Fibroblast of skin of back (primary cell): ENCODE measurements around the gene TBC1D10B.
"Not testable (repeated sequence)": the region's sequence is repeated elsewhere in the genome, so short reads cannot be mapped to it uniquely, and the experiment has no call there.

Experiments
- DNase-seq: peaks from one replicate; pipeline ENCODE4 v3.0.0-alpha.2; 2013

TBC1D10B gene

DNA sequence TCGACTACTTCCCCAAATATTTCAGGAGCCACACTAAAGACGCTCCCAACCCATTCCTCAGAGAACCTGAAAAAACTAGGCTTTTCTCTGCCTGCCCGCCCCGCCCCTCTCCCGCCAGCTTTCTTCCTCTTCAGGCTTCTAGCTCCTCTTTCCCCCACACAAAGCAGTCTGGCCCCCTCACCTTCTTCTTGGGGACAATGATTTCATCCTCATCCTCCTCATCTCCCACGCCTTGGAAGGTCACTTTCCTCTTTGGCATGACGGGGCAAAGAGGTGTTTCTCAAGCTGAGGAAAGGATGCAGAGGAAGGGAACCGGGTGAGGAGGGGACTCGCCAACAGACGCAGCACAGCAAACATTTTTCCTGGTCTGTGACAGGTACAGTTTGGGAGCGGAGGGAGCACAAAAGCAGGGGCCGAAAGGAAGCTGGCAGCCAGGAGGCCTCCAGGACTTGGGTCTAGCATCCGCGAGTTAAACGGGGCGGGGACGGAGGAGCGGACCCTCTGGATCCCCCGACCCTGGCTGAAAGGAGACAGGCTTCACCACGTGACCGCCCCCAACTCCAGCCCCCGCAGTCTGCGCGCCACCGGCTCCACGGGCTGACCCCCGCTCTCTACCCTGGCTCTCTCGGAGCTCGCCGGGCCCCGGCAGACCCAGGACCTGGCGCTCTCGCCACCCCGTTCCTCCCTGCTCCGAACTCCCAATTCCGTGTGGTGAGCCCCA lies 15.7 kb downstream of the TBC1D10B start:
- DNase-seq = peak; percentile 6

- no peak for DNase-seq
Observed at GRCh38 chr16:30353438-30354129, 16.7 kb downstream of the TBC1D10B start.

DNA sequence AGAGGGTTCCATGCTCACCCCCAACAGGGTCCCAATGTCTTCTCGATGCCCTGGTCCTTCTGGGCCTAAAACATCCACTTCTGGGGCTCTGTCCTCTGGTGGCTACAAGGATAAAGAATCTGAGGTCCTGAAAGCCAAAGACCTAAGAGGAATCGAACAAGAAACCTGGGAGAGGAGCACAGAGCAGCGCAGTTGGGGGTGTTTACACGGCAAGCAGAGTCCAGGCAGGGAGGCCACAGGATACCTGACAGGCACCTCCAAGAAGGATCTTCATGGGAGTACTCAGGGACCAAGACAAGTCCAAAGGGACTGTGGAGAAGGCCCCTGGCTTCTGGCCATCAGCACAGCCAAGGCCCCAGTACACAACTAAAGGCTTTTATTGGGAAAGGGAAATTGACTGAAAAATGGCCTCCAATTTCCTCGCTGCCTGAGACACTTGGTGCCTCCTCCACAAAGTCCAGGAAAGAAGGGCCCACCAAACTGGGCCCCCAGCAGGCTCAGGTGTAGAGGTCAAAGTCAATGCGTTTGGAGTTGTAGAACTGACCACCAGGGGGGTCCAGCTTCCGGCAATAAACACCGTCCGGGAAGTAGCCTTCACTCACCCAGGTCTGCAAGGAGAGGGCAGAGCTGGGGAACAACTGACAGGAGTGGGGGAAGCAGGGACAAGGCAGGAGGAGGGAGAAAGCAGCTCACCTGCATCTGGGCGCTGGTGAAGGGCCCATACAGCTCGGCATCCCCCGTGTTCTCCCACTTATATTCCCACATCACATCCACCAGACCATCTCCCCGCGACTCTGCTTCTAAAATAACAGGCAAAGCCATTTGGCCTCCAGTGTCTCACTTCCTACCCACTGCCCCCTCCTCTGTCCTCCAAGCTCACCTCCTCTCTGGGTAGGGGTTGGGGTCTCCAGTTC lies 17.5 kb downstream of the TBC1D10B start:
- DNase-seq = no peak

GRCh38 chr16:30351586-30352419 lies 18.5 kb downstream of the TBC1D10B start:
- peak; percentile 36 for DNase-seq

GRCh38 chr16:30351001-30351441 lies 19.3 kb downstream of the TBC1D10B start:
- DNase-seq = no peak

DNA sequence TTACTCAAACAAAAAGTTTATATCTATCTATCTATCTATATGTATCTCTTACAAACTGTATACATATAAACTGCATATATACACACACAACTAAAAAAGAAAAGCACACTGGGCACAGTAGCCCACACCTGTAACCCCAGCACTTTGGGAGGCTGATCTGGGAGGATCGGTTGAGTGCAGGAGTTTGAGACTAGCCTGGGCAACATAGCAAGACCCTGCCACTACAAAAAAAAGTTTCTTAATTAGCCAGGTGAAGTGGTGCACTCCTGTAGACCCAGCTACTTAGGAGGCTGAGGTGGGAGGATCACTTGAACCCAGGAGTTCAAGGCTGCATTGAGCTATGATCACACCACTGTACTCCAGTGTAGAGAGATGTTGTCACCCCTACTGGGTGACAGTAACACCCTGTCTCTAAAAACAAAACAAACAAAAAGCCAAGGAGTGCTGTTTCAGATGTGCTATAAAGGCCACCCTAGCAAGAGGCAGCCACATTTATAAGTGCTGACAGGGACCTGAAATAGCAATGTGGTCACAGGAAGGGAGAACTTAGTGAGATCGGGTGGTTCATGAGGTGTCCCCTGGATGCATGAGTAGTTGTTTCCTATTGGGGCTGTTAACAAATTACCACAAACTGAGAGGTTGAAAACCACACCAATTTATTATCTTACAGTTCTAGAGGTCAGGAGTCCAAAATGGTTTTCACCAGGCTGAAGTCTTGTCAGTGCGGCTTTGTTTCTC lies 20.0 kb downstream of the TBC1D10B start:
- DNase-seq = no peak

DNA sequence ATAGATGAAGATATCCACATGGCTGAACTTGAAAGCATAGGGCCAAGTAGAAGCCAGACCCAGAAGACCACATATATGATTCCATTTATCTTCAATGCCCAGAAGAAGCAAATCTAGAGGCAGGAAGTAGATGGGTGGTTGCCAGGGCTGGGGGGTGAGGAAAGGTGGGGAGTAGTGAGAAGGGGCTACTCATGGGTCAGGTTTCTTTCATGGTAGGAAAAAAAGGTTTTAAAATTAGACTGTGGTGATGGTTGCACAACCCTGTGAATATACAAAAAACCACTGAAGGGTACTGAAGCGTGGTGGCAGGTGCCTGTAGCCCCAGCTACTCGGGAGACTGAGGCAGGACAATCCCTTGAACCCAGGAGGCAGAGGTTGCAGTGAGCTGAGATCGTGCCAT lies 20.6 kb downstream of the TBC1D10B start:
- DNase-seq = no peak

DNA sequence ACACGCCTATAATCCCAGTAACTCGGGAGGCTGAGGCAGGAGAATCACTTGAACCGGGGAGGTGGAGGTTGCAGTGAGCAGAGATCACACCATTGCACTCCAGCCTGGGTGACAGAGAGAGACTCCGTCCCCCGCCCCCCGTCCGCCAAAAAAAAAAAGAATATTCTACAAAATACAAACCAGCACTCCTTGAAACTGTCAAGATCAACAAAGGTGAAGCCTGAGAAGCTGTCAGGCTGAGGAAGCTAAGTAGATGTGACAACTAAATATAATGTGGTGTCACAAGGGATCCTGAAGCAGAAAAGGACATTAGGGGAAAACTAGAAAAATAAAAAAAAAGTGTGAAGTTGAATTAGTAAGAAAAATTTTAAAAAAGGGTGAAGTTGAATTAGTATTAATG lies 21.4 kb downstream of the TBC1D10B start:
- no peak for DNase-seq

DNA sequence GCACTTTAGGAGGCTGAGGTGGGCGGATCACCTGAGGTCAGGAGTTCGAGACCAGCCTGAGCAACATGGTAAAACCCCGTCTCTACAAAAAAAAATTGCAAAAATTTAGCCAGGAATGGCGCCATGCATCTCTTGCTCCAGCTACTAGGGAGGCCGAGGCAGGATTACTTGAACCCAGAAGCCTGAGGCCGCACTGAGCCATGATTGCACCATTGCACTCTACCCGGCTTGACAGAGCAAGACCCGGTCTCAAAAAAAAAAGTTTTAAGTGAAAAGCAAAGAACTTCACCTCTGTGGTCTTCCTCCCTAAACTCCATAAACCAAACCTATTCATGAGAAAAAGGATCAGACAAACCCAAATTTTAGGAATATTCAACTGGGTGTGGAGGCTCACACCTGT lies 22.2 kb downstream of the TBC1D10B start:
- no peak for DNase-seq

DNA sequence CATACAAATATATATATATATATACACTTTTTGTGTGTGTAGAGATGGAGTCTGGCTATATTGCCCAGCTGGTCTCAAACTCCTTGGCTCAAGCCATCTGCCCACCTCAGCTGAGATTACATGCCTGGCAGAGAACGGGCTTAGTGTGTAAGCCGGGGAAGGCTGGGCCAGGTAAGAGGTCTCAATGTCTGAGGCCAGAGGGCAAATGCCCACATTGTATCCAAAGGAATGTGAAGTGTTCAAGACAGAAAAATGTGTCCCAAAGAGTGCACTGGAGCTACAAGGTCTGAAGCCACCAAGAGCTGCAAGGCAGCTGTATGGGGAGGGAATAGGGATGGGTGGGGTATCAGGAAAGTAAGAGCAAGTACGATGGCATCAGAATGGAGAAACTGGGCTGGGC lies 24.0 kb downstream of the TBC1D10B start:
- DNase-seq = no peak

GRCh38 chr16:30343491-30343820 lies 26.8 kb downstream of the TBC1D10B start:
- not testable (repeated sequence) for DNase-seq

DNA sequence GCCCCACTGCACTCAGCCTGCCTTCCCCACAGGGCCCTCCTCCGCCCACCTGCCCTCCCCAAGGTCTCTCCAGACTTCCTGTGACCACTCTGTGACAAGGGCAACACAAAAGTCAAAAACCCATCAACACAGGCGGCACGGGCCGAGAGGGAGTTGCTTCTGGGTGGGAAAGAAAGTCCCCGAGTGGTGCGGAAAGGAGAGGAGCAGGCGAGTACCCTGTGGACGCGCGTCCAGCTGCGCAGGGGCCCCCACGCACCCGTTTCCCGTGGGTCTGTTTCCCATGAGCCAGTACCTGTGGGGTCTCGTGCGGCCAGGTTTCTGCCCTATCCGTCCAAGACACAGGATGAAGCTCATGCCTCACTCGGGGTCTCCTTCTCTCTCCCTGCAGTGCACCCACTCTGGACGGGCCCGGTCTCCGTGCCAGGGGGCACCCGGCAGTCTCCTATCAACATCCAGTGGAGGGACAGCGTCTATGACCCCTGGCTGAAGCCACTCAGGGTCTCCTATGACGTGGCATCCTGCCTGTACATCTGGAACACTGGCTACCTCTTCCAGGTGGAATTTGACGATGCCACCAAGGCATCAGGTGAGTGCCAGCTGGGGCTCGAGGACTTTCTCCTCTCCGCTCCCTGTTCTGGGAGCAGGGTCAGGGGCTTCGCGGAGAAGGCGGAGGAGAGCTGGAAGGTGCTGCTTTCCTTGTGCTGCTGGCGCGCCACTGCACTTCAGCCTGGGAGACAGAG lies 27.4 kb downstream of the TBC1D10B start:
- no peak for DNase-seq

- not testable (repeated sequence) for DNase-seq
Observed at GRCh38 chr16:30341971-30342370, 28.3 kb downstream of the TBC1D10B start.

DNA sequence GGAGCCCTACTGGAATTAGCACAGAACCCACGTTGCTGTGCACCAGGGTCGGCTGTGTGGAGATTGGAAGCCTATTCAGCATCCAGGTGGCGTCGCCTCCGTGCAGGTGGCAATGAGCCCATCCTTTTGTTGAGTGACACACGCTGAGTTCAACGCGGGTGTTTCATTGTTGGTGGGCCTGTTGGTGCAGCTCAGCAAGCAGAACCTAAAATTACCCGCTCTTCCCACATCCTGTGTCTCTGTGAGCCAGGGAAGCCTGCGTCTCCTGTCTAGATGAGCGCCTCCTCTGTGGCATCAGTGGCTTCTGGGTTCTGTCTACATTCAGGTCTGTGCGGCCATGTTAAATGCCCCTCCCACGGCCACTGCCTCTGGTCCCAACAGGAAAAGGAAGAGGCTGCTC lies 29.7 kb downstream of the TBC1D10B start:
- no peak for DNase-seq

- not testable (repeated sequence) for DNase-seq
Observed at GRCh38 chr16:30338715-30339114, 31.6 kb downstream of the TBC1D10B start.

GRCh38 chr16:30337964-30338357 lies 32.3 kb downstream of the TBC1D10B start:
- DNase-seq = not testable (repeated sequence)

DNA sequence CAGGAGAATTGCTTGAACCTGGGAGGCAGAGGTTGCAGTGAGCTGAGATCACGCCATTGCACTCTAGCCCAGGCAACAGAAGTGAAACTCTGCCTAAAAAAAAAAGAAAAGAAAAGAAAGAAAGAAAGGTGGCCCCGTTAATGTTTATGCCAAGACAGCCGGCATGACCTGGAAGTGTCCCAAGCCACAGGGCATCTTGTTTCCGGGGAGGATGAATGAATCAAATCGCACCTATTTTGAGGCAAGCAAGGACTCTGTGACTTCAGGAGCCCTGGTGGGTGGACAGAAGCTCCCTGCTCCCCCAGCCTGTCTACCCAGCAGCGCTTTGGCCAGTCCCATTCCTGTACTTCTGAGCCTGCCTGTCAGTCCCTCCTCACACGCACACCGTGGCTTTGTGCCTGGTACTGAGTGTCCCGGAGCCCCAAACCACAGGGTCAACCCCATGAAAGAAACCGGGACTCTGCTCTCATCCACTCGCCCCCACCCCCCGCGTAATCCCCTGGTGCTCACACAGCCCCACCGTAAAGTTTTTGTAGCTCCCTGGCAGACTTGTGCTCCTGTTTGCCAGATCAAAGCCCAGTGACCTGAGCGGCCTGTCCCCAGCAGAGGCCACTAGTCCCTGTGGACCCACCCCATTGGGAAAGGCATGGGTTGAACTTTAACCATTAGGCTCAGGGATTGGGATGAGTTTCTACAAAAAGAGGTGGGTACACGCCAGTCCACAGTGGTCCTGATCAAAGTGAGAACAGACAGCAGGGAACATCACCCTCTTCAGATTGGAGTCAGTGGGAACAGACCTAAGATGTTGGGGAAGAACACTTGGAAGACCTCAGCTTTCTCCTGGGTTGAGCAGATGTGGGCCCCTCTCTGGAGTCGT lies 34.5 kb downstream of the TBC1D10B start:
- no peak for DNase-seq

DNA sequence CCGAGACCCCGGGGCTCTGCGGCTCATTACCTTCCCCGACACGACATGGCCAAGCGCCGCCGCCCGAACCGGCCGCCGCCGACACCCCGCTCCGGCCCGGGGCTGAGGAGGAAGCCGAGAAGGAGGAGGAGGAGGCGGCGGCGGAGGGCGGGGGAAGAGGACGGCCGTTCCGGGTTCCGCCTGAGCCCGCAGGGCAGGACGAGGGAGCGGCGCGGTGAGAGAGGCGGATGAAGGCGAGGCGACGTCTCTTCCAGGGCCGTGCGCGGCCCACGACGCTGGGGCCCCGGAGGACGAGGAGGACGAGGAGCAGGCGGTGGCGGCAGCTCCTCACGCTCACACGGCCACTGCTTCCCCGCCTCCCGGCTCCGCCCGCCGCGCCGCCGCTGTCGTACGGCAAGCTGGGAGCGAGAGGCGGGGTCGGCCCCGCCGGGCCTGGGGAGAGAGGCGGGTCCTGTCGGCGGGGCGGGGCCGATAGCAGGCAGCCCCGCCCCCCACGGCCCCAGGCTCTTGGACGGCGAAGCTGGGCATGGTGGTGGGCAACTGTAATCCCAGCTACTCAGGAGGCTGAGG lies 35.2 kb downstream of the TBC1D10B start:
- peak; percentile 79 for DNase-seq

- DNase-seq = peak; percentile 86
Observed at GRCh38 chr16:30334473-30334989, 35.8 kb downstream of the TBC1D10B start.
